HPDE6-E6E7 (cell line): ENCODE results near the gene GOLT1B.
"Not testable (repeated sequence)": the region's sequence is repeated elsewhere in the genome, so short reads cannot be mapped to it uniquely, and the experiment has no call there.

Experiments used
- DNase-seq: peaks from one replicate; pipeline ENCODE4 v3.0.0; 2011; ENCODE audit warnings: missing footprints; ENCODE audit errors: extremely low spot score

Gene GOLT1B, protein sequence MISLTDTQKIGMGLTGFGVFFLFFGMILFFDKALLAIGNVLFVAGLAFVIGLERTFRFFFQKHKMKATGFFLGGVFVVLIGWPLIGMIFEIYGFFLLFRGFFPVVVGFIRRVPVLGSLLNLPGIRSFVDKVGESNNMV

DNA sequence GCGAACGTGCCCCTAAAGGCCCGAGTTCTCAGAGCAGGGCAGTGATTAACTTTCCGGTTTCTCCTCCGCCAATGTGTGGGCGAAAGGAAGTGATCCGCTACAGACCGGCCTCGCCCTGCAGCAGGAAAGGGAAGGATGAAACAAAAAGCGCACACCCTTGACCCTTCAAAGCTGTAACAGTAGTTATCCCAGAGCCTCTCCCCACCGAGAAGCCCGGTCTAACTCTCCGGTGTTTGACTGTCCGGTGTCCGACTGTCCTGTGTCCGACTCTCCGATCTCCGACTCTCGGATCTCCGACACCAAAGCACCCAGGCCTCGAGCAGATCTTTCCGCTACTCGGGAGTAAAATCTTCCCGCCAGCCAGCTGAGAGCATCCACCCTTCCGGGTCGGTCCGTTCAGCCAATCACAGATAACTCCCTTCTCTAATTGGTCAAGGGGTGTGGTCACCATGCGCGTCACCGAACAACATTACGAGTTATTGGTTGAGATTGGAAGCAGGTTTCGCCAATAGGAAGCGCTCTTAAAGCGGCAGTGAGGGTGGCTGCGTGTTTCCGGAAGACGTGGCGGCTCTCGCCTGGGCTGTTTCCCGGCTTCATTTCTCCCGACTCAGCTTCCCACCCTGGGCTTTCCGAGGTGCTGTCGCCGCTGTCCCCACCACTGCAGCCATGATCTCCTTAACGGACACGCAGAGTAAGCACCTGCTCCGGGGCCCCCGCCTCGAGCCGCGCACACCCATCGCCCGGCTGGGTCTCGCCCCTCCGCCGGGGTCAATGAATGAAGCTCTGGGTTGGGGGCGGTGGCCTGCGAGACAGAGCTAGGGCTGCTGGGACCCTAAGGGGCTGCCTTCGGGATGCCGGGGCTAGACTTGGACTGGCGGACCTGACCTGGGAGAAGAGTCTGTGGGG lies at the start of gene GOLT1B, which contains the start of gene RECQL:
Gene GOLT1B (plus strand): TSS at position 532 of the 906 bp plus-strand sequence. CDS start 135 bp downstream, at position 667.
Gene RECQL (minus strand): TSS at position 378 of the 906 bp plus-strand sequence. CDS start 2,065 bp downstream, outside the sequence.
- peak; percentile 94 for DNase-seq

DNA sequence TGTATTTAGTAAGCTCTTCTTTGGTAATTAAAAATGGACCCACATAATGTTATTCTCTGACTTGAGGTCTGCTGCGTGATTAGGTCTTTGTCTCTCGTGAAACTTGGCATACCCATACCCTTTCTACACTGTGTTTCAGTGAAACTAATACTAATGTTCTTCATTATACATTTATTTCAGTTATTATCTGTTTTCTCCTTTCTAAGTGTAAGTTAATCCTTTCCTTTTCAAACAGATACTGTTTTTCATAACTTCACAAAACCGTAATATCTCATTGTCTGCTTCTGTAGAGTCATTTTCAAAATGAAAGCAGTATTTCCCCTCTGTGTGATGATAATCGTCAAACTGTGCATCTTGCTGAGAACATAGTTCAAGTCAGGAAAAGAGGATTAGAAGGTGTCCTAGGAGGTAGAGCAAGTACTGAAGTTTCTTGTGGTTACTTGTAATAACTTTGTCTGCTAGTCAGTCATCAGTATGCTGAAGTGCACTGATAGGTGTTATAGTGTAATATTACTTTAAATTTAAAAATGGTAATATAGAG lies 48.2 kb upstream of the GOLT1B start:
- no peak for DNase-seq

DNA sequence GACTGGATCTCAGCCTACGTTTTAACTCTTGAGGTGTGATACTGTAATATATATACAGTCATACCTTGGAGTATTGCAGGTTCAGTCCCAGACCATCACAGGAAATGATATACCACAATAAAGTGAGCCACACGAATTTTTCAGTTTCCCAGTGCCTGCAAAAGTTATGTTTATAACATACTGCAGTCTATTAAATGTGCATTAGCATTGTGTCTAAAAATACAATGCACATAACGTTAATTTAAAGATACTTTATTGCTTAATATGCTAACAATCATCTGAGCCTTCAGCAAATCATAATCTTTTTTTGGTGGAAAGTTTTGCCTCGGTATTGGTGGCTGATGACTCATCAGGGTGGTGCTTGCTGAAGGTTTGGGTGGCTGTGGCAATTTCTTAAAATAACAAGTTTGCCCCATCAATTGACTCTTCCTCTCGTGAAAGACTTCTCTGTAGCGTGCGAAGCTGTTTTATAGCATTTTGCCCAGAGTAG lies 45.3 kb upstream of the GOLT1B start:
- no peak for DNase-seq

DNA sequence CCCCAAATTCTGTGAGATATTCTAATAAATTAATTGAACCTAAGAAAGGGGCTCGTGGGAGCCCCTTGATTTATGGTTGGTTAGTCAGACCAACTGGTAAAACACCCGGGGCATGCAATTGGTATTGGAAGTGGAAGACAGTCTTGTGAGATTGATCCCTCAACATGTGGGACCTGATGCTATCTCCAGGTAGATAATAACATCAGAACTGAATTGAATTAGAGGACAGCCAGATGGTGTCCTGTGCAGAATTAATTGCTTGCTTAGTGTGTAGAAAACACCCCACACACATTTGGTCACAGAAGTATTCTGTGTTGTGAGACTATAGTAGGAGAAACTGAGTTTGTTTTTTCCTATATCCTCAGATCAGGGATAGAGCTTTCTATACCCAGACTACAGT lies 42.1 kb upstream of the GOLT1B start:
- DNase-seq, result no peak

DNA sequence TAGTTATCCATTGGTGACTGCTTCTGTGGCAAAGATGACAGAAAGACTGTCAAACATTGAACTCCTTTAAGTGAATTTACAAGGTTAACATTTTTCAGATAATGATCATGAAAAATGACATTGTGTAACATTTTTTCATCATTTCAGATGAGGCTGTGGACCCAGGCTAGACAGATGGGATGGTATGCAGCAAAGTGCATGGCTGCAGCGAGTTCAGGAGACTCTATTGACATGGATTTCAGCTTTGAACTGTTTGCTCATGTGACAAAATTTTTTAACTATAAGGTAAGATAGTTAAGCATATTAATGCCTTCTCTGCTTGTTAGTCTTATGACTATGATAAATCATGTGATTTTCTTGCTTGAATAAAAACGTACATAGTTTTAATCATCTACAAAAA lies 34.3 kb upstream of the GOLT1B start:
- not testable (repeated sequence) for DNase-seq

DNA sequence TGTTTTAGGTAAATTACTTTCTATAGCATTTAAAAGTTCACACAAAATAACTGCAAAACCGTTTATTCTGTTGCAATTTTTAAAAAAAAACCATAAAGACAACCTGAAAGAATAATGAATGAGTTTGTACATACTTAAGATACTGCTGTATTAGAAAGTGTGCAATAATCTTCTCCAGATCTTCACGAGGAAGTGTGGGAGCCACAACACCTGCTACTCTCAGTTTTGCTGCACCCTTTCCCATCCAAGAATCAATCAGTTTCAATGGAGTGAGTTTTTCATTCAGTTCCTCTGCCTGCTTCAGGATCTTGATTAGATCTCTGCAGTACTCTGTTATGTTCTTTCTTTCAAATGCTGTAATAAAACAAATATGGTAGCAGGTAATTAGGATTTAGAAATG lies 30.3 kb upstream of the GOLT1B start:
- no peak for DNase-seq

DNA sequence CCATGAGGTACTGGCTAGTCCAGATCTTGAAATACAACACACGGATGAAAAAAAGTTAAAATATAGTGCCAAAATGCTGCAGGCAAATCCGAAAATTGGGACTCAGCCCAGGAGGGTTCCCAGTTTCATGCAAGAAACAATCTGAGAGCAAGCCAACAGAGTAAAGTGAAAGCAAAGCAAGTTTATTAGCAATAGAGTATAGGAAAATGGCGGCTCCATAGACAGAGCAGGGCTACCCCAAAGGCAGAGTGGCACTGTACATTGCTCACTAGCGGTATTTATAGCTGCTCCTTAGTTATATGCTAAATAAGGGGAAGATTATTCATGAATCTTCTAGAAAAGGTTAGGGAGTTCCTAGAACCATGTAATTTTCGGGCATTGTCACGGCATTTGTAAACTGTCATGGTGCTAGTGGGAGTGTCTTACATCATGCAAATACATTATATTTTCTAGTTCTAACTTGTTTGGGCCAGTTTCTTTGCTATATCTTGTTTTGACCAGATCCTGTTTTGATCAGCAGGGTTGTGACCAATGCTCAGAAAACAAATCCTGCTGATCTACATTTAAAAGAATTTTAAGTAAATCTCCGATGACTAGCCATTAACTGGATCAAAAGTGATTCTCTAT lies 29.3 kb upstream of the GOLT1B start:
- DNase-seq, result no peak

DNA sequence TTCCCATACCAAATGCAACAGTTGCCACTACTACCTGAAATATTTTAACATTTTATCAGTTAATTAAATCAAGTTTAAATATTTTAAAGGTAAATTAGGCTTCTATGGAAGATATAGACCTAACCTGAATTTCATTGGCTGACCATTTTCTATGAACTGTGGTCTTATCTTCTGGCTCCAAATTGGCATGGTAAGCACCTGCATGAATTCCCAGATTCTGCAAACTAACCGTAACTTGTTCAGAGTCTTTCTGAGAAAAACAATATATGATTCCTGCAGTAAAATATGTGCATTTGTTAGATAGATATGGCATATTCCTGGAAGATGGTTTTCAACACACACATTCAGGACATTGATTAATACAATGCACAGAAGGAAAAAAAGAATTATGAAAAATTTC lies 26.0 kb upstream of the GOLT1B start:
- DNase-seq, result no peak

DNA sequence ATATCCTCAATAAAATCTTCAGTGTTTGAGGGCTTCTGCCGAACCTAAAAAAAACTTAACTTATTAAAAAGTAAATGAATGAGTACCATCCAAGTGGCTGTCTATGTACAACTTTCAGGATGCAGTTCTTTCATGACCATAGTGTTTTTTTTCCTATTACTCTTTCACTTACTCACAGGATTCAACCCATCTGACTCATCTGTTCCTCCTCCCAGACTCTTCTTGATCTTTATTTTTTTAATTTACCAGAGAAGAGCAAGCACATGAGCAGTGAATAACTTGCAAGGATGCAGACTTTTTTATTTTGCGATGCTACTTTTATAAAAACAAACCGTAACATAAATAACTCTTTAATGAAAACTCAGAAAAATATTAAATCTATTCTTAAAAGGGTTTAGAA lies 24.6 kb upstream of the GOLT1B start:
- DNase-seq, result no peak

DNA sequence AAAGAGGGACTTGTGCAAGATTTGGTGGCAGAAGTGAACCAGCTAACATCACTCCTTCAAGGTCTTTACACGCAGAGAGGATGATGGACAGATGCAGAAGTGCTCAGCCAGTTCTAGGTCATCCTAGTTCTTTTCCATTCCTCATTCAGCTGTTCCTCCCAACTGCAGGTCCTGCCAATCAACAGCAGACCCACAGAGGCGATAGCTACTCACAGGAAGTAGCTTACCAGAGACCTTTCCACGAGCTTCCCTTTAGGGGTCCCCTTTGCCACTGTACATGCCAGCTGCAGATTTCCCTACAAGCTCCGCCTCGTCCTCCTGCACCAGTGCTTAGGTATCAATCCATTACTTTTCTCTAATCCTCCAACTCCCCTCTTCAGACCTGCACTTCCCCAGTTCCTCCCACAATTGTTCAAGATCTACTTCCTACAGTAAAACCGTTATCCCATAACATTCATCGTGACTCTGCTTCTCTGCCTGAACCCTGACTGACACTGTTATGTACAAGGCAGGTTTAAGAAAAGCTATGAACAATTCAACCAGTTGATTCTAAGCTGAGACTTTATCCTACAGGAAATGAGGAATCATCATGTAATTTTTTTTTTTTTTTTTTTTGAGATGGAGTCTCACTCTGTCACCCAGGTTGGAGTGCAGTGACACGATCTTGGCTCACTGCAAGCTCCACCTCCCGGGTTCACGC lies 22.7 kb upstream of the GOLT1B start:
- DNase-seq, result no peak

DNA sequence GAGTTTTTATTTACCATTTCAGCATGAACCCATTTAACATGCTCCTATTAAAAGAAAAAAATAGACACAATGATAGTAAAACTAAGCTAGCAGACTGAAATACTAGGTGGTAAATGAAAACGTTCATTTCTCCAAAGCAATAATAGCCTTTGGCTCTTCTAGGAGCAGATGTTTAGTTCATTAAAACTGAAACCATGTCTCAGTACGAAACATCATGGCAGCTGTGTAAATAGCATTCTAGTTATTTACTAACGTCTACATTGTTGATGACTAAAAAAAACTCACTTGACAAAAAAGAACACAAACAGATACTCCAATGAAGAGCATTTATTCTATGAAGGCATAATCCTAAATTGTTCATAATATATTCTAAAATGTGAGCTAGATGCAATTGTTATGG lies 18.1 kb upstream of the GOLT1B start:
- DNase-seq, result no peak

DNA sequence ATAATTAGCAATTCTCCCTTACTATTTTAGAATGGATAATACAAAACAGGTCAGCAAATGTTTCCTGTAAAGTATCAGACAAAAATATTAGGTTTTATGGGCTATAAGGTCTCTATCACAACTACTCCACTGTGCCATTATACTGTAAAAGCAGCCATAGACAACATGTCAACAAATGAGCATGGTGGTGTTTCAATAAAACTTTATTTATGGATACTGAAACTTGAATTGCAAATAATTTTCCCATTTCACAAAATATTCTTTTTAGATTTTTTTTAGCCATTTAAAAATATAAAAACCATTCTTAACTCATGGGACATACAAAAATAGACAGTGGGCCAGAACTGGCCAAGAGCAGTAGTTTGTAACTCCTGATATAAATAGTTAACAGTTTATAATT lies 15.6 kb upstream of the GOLT1B start:
- DNase-seq, result no peak

DNA sequence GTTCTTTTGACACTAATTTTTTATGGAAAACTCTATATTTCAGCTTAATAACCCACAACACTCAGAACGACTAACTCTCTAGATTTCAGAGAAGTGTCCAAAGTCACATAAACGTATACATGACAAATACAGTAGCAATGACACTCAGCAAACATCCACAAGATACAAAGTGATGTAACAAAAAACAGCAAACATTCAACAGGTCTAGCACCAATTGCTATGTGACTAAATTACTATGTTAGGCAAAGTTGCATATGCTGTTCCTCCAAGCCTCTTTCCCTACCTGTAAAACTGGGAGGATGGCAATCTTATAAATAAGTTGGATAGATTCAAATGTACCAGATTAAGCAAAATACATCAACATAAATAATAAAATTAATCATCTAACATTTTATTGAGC lies 1.8 kb upstream of the GOLT1B start:
- DNase-seq, result no peak

DNA sequence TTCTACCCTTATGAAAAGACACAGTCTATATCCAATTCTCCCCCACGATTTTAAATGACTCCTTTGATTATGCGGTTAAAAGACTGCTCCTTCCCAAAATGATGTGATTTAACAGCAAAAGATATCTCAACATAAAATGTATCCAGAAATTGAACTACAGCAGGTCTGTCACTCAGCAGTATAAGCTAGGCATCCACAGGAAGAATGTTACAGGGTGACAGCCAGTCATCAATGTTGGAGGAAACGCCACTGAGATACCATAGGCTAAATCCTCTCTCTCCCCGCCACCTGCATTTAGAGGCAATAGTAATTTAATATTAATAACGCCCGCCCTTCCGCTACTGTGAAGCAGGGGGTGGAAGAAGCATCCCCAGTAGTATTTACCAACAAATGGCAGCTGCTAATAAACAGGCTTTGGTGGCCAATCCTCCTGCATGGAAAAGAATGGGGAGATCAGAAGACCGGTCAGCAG lies 767 bp upstream of the GOLT1B start:
- no peak for DNase-seq

DNA sequence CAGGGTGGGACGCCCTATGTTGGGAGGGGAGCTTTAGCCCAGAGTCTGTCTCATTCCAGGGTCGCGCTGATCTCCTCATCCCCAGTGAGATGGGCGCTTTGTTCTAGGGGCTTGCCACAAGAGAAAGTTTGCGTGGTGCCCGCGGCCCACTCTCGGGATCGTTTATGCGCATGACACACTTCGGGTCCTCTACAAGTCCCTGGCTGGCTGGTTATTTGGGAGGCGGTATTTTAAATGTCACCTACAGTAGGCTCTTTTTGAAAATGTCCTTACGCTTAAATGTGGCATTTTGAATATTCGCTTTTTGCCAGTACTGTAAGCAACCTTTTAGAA lies 541 bp downstream of the GOLT1B start:
- DNase-seq, result no peak

DNA sequence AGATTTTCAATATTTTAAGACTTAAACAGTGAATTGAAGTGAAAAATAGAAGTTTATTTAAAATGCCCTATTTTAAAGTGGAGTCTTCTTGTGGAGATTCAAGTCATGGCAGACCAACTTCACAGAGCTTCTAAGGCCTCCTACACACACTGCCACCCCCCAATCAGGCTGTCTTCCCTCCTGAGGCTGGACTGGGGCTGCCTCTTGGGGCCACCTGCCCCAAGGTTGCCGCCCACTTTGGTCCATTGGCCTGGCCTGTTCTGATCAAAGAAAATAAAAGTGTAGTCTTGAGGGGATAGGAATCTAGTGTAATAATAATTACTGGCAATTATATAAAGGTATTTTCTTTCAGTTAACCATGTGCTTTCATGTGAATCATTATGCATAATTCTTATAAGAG lies 1.3 kb downstream of the GOLT1B start:
- DNase-seq, result no peak

DNA sequence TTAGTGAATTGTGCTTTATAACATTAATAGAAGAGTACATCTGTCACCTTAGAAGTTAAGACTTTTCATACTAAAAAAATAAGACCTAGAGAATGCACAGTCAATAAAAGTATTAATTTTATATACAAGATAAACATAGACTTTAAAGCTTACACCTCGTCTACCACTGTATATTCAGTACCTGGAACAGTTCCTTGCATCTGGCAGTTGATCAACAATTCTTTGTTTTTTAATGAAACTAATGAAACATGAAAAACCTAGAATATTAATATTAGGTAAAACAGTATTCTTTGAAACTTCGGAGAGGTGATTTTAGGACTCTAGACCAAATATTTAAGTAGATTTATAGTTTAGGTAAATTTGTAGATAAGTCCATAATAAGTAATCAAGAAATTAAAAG lies 4.3 kb downstream of the GOLT1B start:
- no peak for DNase-seq

DNA sequence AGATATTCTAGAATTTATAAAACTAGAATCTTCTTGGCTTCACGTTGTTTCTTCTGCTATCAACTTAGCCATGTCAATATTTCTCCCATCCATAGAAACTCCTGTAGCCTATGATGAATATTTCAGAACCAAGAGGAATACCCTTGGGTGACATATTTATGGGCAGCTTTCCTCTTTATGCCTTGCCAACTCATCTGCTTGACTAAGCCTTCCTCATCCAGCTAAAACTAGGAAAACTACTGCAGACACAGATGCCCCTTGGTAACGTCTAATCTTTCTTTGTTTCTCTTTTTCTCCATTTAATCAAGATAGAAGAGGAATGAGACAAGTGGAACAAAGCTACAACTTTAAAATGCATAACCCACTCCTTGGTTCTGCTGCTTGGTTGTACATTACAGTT lies 6.3 kb downstream of the GOLT1B start:
- no peak for DNase-seq

DNA sequence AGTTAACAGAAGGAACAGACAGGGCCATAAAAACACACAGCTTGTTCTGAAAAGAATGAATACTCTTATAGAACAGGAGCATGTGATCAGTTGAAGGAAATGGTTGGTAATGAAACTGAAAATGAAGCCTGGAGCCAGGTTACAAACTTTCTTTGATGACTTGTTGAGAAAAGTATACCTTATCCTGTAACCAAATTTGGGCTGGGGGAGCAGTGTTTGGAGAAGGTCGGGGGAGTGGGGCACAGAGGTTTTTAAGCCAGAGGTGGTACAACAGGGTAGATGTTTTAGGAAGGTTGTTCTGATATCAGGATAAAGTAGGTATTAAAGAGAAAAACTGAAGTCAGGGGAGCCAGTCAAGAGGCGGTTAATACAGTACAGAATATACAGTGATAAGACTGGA lies 8.2 kb downstream of the GOLT1B start:
- DNase-seq, result no peak

DNA sequence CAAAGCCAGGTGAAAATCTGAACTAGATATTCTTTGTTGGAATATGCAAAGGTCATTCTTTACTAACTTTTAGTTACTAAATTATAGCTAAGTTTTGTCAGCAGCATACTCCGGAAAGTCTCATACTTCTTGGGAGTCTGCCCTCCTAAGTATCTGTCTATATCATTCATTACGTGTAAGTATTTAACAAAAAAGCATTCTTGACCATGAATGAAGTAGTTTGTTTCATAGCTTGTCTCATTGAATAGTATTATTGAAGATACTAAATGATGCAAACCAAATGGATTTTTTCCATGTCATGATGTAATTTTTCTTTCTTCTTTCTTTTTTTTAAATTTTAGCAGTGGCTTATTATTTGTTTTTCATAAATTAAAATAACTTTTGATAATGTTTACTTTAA lies 14.7 kb downstream of the GOLT1B start:
- DNase-seq, result no peak

DNA sequence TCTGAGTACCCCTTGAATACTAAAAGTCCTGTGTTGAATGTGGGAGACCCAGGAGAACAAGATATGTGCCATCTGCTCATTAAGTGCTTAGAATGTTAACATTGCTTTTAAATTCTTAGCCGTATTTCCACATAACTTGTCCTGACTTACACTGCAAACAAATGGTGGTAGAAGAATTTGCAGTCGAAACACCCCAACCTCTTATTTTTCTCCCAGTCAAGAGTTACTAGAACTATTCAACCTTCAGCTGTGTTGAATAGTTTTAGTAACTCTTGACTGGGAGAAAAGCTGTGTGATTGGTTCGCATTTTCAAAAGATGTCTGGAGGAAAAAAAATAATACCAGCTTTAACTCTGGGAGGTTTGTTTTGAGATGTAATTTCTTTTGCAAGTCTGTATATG lies 16.9 kb downstream of the GOLT1B start:
- no peak for DNase-seq

DNA sequence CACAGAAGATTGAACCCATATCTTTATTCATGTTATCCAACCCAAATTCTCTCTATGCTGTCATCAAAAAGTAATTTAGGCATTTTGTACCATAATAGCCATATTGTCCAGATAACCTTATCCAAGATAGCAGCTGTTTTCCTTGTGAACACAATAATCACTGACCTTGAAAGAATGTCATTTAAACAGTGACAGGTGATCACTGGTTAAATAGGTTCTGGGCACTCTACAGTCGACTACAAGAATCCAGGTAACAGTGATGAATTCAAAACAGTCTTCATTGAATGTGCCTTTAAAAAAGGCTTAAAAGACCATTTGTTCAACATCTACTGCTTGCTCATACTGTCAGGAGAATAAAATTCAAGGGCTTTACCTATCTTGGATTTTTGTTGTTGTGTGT lies 20.0 kb downstream of the GOLT1B start:
- no peak for DNase-seq
